ENCODE data around the gene MGARP.

DNA sequence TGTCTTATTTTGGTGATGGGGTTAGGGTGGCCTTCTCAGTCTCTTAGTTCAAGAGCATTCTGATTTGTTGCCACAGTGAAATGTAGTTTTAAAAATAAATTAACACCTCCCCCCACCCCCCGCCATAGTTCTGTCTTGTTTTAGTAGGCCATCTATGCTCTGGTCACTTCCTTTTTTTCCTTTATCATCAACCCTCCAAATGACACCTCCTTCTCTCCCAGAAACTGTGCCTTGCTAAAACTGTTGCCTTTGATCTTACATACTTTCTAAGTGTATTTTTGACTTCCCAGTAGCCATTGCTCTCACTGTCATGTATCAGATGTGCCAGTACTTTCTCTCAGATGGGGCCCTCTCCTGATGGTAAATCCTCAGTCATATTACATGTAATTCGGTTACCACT is 36.7 kb upstream of the MGARP start:
- TF ChIP-seq SMC3 (conservative IDR thresholded peaks at IDR 0.05; ENCODE audit: poor library complexity) (no peak), TAF1 (IDR thresholded peaks at IDR 0.05; ENCODE audit: low read depth) (no peak)
- TF ChIP-seq, protein P1, sequence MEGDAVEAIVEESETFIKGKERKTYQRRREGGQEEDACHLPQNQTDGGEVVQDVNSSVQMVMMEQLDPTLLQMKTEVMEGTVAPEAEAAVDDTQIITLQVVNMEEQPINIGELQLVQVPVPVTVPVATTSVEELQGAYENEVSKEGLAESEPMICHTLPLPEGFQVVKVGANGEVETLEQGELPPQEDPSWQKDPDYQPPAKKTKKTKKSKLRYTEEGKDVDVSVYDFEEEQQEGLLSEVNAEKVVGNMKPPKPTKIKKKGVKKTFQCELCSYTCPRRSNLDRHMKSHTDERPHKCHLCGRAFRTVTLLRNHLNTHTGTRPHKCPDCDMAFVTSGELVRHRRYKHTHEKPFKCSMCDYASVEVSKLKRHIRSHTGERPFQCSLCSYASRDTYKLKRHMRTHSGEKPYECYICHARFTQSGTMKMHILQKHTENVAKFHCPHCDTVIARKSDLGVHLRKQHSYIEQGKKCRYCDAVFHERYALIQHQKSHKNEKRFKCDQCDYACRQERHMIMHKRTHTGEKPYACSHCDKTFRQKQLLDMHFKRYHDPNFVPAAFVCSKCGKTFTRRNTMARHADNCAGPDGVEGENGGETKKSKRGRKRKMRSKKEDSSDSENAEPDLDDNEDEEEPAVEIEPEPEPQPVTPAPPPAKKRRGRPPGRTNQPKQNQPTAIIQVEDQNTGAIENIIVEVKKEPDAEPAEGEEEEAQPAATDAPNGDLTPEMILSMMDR (IDR thresholded peaks at IDR 0.05; ENCODE audit: poor library complexity, severe bottlenecking): no peak
